ENCODE measurements around the gene XPO5.

DNA sequence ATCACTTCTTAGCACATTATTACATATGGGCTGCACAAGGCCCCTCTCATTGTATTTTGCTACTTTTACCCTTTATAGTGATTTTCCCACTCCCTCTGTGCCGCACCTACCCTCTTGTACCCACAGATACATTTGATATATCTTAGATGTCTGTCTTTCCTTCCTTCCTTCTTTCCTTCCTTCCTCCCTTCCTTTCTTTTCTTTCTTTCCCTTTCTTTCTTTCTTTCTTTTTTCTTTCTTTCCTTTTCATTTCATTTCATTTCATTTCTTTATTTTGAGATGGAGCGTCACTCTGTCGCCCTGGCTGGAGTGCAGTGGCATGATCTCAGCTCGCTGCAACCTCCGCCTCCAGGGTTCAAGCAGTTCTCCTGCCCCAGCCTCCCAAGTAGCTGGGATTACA is 12.4 kb upstream of the XPO5 start:
- TF ChIP-seq, protein P1, sequence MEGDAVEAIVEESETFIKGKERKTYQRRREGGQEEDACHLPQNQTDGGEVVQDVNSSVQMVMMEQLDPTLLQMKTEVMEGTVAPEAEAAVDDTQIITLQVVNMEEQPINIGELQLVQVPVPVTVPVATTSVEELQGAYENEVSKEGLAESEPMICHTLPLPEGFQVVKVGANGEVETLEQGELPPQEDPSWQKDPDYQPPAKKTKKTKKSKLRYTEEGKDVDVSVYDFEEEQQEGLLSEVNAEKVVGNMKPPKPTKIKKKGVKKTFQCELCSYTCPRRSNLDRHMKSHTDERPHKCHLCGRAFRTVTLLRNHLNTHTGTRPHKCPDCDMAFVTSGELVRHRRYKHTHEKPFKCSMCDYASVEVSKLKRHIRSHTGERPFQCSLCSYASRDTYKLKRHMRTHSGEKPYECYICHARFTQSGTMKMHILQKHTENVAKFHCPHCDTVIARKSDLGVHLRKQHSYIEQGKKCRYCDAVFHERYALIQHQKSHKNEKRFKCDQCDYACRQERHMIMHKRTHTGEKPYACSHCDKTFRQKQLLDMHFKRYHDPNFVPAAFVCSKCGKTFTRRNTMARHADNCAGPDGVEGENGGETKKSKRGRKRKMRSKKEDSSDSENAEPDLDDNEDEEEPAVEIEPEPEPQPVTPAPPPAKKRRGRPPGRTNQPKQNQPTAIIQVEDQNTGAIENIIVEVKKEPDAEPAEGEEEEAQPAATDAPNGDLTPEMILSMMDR (IDR thresholded peaks at IDR 0.05), result no peak
- TF ChIP-seq GATA2 (CRISPR knock-in tag; IDR thresholded peaks at IDR 0.05), result no peak
- TF ChIP-seq TAF1 (IDR thresholded peaks at IDR 0.05; ENCODE audit: borderline replicate concordance, low read depth, low read length), result no peak
